NK-92 (cell line): Measurements from ENCODE around the gene CDK19.
"Not testable (repeated sequence)": the region's sequence is repeated elsewhere in the genome, so short reads cannot be mapped to it uniquely, and the experiment has no call there.

Experiments
- DNase-seq: peaks from one replicate; lab custom pipeline; 2025; ENCODE audit not compliant: unreplicated experiment; lab: John Stamatoyannopoulos, UW

The CDK19 gene

GRCh38 chr6:110814102-110815014, 911 bp downstream of the CDK19 start:
- DNase-seq: no peak

GRCh38 chr6:110813338-110814101, 1.7 kb downstream of the CDK19 start:
- no peak for DNase-seq

- no peak for DNase-seq
Observed at GRCh38 chr6:110812719-110813118, 2.5 kb downstream of the CDK19 start.

GRCh38 chr6:110810896-110811586, 4.2 kb downstream of the CDK19 start:
- no peak for DNase-seq

- no peak for DNase-seq
Observed at GRCh38 chr6:110809792-110810191, 5.5 kb downstream of the CDK19 start.

GRCh38 chr6:110802175-110802574, 13.1 kb downstream of the CDK19 start:
- not testable (repeated sequence) for DNase-seq

- DNase-seq: no peak
Observed at GRCh38 chr6:110800839-110801196, 14.5 kb downstream of the CDK19 start.

- no peak for DNase-seq
Observed at GRCh38 chr6:110800196-110800838, 15.0 kb downstream of the CDK19 start.

- no peak for DNase-seq
Observed at GRCh38 chr6:110799655-110800054, 15.6 kb downstream of the CDK19 start.

GRCh38 chr6:110799189-110799588, 16.1 kb downstream of the CDK19 start:
- no peak for DNase-seq

GRCh38 chr6:110795271-110795670, 20.0 kb downstream of the CDK19 start:
- DNase-seq: no peak

- DNase-seq: no peak
Observed at GRCh38 chr6:110786696-110787095, 28.6 kb downstream of the CDK19 start.

GRCh38 chr6:110786271-110786670, 29.0 kb downstream of the CDK19 start:
- no peak for DNase-seq

GRCh38 chr6:110784610-110784979, 30.7 kb downstream of the CDK19 start:
- DNase-seq: no peak

- DNase-seq: no peak
Observed at GRCh38 chr6:110781522-110782214, 33.6 kb downstream of the CDK19 start.

GRCh38 chr6:110778333-110778732, 36.9 kb downstream of the CDK19 start:
- DNase-seq: no peak

- DNase-seq: no peak
Observed at GRCh38 chr6:110777636-110778035, 37.6 kb downstream of the CDK19 start.

- no peak for DNase-seq
Observed at GRCh38 chr6:110776413-110776812, 38.9 kb downstream of the CDK19 start.

GRCh38 chr6:110769923-110770322, 45.3 kb downstream of the CDK19 start:
- DNase-seq: no peak

- no peak for DNase-seq
Observed at GRCh38 chr6:110768057-110768456, 47.2 kb downstream of the CDK19 start.

- DNase-seq: no peak
Observed at GRCh38 chr6:110761371-110761770, 53.9 kb downstream of the CDK19 start.
